GM12891 (cell line): ENCODE data around the gene CABLES1.

Experiments used
- PAX5 ChIP-seq: IDR thresholded peaks from 2 replicates; pipeline ENCODE4 v1.6.1; 2011; ENCODE audit warnings: low read length, moderate library complexity, mild to moderate bottlenecking; ENCODE audit not compliant: insufficient read depth, severe bottlenecking
- POLR2A ChIP-seq: IDR thresholded peaks from 2 replicates; pipeline ENCODE4 v1.6.1; 2011; ENCODE audit warnings: low read depth, low read length, control low read depth
- POLR2AphosphoS5 ChIP-seq: IDR thresholded peaks from 2 replicates; pipeline ENCODE4 v1.6.1; 2011; ENCODE audit warnings: low read depth, low read length, control low read depth
- SPI1 ChIP-seq: IDR thresholded peaks from 2 replicates; pipeline ENCODE4 v1.6.1; 2011; ENCODE audit warnings: low read depth, low read length, control low read depth
- TAF1 ChIP-seq: IDR thresholded peaks from 2 replicates; pipeline ENCODE4 v1.6.1; 2011; ENCODE audit warnings: low read depth, low read length, control low read depth

- TF ChIP-seq POLR2A (no peak), POLR2AphosphoS5 (no peak), TAF1 (no peak), PAX5 (no peak), SPI1 (no peak)
These were observed 7.9 kb downstream of the CABLES1 start for GRCh38 chr18:23143016-23143814.
